Inferior parietal cortex (tissue), 1 donor: ENCODE results near the gene PPP6R1.
"Not testable (repeated sequence)": the region's sequence is repeated elsewhere in the genome, so short reads cannot be mapped to it uniquely, and the experiment has no call there.

Experiments
- DNase-seq: peaks from one replicate; pipeline ENCODE4 v3.0.0-alpha.2; 2016; ENCODE audit errors: extremely low spot score

PPP6R1 gene

DNA sequence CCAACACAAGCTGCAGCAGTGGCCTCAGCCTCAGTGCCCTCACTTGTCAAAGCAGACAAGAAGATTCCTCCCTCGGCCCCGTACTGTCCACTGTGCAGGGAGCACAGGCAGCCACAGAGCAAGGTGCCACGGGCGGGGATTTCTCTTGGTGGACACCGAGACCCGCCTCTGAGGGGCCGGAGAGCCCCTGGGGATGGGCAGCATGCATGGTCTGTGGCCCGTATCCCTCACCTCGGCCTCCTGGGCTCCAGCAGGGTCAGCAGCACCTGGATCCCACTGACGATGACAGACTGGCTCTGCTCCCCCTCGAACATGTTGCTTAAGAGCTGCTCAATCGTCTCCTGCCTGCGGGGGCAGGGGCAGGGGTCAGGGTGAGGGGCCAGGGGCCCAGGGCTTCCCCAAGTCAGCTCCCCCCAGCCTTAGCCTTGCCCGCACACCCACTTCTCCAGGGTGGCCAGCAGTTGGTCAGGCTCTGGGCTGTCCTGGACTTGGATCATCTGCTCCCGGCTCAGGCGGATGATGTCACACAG lies 16.8 kb downstream of the PPP6R1 start:
- no peak for DNase-seq

DNA sequence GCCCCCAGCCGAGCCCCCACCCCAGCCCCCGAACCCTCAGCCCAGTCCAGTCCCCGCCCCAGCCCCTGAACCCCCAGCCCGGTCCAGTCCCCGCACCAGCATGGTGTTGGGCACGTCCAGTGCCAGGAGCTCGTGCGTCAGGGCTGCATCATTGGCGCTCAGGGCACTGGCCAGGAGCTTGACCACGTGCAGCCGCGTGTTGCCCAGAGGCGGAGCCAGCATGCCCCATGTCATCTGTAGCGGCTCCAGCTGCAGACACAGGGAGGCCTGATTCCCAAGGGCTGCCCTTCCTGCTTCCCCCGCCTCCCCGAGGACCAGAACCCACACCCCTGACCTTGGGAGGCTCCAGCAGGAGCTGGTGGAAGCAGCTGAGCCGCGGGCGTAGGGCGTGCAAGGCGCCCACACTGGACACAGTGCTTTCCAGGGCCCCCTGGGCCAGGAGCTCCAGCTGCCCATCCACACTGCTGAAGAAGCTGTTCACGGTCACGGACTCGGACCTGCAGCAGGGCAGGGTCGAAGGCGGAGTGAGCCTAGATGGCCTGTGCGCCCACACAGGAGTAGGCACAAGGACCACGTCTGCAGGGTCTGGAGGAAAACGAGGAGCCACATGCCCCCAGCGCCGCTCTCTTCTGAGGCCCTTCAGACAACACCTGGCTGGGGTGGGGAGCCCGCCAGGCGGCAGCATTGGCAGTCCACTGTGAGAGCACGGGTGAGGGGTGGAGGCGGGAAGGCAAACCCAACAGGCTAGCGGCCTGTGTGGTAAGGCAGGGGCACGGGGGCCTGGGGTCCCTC lies 17.5 kb downstream of the PPP6R1 start:
- no peak for DNase-seq

DNA sequence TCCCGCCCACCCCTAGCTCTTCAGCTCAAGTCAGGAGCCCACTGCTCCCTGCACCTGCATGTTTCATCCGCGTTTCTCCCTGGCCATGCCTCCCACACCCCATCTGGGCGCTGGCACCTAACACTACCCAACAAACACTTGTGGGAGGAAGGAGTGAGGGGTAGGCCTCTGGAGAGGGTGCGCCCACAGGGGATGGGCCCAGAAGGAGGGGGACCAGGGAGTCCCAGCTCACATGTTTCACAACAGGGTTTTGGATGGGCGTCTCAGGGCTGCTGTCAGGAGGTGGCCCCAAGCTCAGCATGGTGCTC lies 18.1 kb downstream of the PPP6R1 start:
- no peak for DNase-seq

DNA sequence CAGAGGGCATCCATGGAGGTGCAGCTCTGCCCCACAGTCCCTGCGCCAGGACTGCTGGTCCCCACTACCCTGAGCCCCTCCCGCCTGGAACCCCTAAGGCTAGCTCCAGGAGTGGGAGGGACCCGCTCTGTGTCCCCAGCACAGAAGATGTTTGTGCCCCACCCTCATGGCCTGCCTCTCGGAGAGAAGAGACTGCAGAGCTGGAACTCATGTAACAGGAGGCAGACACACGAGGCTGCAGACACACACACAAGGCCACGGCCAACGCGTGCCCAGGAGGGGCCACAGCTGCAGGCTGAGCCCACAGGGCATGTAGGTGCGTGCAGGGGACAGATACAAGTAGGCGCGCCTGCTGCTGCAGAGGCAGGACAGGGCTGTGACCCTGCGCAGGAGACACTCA lies 19.8 kb downstream of the PPP6R1 start:
- no peak for DNase-seq

DNA sequence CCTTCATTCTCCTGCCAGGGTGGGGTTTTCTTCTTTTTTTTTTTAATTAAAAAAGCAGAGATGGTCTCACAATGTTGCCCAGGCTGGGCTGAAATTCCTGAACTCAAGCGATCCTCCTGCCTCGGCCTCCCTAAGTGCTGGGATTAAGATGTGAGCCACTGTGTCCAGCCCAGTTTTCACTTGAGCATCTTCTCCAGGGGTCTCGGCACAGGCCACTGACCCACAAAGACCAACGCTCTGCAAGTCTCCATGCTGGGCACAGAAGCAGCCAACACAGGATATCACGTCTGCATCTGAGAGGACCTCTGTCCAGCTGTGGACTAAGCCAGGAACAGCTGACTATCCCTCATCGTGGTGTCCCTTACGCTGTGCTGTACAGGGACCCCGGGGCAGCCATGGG lies 20.8 kb downstream of the PPP6R1 start:
- DNase-seq, result no peak

DNA sequence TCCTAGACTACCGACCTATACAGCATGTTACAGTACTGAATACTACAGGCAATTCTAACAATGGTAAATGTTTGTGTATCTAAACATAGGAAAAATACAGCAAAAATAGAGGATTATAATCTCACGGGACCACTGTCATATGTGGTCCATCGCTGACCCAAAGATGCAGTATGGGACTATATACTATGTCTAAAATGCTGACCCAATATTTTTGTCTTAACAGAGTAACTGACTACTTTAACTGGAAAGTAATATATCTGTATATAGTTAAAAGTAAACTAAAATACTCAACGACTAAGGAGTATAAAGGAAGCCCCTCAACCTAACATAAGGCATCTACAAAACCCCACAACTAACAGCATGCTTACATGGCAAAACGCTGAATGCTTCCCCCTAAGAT lies 25.8 kb downstream of the PPP6R1 start:
- no peak for DNase-seq

DNA sequence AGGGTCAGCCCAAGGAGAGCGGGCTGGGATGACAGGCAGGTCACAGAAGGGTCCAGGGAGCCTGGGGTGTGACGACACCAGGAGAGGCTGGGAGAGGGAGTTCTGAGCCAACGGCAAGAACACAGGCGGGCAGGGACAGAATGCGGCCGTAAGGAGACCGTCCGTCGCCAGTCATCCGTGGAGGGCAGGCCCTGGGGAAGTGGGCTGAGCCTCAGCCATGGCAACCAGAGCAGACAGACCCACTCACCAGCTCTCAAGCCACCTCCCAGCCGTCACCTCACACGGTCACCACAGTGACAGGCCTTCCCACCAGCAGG lies 26.6 kb downstream of the PPP6R1 start:
- no peak for DNase-seq

DNA sequence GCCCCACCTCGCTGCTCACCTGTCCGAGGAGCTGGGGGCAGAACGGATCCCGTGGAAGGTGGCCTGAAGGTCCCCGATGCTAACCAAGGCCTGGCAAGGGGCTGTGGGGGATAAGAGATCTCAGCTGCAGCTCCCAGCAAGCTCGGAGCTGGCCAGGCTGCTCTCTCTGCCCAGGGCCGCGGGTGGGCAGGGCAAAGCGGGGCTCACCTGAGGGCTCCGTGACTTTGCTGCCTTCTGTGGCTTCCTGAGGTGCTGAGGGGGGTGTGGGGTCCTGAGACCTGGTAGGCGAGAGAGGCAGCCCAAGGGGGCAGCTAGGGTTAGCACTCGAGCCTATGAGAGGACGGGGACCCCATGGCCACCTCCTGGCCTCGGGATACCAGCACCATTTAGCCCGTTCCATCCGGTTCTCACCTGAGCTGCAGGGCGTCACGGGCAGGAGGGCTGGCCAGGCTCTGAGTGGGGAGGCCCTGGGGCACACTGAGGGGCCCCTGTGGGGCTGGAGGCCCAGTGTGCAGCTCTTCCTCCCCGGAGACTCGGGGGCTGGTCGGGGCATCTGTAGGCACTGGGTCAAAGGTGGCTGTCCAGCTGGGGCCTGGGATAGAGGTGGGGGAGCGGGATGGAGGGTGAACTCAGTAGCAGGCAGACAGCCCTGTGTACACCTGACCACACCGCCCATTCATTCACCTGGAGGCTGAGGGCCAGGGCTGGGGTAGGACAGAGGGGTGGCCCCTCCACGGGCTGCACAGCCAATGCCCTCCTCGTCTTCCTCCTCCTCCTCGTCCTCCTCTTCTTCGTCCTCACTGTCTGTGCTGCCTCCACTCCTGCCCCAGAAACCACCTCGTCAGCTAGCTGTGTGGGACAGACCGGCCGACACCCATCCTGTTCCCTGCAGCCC lies 27.2 kb downstream of the PPP6R1 start:
- no peak for DNase-seq

DNA sequence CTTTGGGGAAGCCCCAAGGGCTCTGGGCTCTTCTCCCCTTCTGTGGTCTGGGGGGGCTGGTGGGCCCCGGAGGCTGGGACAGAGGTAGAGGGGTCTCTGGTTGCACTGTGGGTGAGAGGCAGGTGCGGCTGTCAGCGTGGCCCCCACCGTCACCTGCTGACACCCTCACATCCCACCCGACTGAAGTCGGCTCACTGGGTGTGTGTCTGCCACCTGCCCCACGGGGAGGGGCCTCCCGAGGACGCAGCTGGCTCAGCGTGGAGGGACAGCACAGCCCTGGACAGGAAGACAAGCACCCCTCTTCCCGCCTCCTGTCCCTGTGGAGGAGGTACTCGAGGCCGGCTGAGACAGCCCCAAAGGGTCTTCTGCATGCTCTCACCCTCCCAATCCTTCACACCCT lies 28.0 kb downstream of the PPP6R1 start:
- no peak for DNase-seq

DNA sequence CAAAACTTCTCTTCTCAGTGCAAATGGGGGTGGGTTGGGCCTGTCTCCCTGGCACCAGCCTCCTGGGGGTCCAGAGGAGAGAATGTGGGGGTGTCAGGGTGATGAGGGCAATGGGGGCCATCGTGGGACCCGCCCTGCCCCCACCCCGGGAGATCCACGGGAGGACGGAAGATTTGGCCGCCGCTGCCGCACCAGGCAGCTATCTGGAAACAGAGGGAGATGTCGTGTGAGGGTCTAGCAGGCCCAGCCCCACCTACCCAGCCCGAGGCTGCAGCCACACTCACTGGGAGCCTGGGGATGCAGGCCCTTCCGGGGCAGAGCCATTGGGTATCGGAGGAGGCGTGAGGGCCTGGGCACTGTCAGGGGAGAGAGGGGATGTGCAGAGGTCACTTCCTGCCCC lies 28.5 kb downstream of the PPP6R1 start:
- DNase-seq, result no peak

DNA sequence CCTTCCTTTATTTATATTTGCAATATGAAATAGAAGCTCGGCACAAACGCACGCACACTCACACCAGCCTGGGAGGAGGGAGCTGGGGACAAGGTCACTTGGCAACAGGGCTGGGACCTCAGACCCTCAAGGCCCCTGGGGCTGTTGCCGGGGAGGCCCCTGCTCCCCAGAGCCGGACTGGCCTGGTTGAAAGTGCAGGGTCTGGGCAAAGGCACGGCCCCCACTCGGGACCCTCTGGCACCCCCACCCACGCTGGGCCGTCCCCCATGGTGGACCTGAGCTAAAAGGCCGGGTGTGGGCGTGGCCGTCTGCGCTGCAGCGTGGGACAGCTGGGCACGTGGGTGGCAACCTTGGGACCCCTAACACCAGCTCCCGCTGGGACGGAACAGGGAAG lies 29.0 kb downstream of the PPP6R1 start:
- DNase-seq, result no peak

DNA sequence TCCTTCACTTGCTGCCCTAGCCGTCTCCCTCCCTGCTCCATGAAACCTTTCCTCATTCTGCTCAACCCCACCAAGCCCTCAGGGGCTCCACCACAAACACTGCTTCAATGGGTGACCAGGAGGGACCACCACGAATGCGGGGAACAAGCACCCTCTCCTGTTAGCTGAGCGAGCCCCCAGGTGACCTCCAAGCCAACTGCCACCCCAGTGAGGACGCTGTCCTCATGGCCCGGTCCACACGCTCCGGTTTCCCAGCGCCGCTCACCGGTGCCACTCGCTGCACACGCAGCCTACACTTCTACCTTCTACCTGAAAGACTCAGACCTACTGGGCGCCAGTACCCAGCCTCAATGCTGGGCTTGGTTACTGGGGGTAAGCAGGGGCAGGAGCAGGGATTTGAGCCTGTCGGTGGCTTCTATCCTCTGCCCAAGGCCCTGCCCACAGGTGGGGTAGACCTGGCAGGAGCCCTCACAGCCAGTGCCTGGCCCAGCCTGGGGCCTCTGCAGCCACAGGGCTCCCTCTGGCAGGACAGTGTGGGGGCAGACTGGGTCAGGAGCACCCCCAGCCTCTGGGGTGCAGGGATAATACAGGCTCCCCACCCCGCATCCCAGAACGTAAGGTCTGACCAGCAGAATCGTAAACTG lies 29.6 kb downstream of the PPP6R1 start:
- DNase-seq, result no peak

DNA sequence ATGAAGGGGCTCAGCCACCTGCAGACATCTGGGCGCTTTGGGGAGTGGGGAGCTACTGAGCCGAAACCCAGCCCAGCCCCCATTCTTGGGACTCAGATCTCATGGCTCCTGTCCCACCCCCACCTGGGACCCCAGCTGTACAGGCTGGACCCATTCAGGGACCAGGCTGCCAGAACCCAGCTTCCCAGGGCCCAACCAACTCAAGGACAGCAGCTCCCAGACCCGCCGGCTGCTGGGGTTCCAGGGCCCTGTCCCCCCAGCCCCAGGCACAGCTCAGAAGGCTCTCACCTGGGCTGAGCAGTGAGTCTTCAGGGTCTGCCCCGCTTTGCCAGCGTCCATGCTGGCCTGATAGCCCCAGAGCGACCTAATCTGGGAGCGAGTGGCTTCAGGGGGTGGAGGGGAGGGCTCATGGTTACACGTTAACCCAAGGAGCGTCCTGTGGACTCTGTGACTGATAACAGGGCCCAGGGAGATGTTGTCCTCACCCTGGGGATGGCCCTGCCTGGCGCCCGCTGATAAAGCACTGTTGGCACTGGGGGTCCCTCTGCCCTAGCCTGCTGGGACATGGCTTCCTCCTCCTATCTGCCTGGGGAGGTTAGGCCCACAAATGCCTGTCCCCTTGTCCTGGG lies 30.3 kb downstream of the PPP6R1 start, which contains the start of gene TMEM86B:
TMEM86B (minus strand) TSS at position 361 of the 629 bp plus-strand sequence; CDS start at position 339, 22 bp downstream.
- DNase-seq, result no peak

DNA sequence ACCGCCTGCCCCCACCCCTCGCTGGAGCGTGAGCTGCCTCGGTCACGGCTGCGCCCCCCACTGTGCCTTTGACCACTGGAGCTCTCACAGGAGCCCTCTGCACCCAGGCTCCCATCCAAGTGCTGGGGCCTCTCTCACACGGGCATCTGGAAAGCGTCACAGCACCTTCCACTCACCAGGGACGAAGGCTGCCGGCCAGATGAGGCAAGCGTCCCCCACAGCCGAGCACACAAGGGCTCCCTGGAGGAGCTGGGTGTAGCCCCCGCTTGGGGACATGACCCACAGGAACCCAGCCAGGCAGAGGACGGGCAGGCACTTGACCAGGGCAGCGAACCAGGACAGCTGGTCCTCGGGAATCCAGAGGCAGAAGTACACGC lies 30.8 kb downstream of the PPP6R1 start:
- no peak for DNase-seq

DNA sequence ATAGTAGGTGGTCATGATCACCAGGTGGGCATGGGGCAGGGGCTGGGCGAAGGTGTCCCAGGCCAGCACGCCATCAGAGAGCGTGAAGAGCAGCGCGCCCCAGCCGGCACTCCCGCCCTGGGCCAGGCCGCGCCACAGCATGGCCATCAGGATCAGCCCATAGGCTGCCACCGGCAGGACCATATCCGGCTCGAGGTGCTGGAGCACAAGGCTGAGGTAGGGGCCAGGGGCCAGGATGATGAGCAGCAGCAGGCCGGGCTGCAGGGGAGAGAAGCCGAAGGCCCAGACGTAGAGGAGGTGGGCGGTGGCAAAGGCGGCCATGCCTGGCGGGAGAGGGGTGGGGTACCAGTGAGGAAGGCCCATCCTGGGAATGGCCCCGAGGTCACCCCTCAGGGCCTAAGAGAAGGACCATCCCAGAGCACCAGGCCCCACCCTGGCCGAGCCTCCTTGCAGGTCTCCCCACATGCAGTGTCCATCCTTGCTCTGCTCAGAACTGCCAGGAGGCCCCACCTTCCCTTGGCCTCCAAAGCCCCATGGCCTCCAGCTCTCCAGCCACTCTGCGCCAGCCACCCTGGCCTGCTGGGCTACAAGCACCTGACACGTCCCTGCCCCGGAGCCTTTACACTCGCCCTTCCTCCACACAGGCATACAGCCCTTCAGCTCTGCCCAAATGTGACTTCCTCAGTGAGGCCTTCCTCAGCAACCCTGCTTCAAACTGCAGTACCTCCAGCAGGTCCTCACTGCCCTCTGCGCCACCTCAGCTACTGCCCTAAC lies 31.4 kb downstream of the PPP6R1 start:
- DNase-seq, result no peak

DNA sequence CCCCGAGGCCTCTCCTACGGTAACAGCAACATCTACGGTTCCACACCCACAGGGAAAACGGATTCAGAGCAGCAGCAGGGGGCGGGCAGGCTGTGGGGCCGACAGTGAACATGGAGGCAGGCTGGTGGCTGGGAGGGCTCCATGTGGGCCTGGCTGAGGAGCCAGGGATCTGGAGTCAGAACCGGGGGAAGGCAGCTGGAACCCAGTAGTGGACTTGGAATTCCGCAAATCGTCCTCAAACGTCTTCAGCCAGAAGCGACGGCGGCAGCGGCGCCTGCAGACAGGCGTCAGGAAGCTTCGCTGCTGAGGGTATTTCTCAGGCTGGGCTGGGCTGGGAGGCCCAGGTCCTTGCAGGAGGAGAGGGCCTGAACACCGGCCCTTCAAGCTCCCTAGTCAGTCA lies 32.0 kb downstream of the PPP6R1 start:
- no peak for DNase-seq

DNA sequence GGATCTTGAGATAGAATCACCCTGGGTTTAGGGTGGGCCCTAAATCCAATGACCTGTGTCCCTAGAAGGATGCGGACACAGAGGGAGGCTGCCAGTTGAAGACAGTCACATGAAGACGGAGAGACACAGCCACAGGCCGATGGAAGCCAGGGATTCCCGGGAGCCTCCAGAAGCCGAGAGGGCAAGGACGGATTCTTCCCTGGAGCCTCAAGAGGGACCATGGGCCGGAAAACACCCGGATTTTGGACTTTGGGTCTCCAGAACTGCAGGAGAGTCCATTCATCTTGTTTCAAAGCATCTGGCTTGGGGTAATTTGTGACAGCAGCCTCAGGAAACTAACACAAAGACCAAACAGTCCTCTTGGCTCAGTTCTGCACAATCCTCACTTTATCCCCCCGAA lies 32.5 kb downstream of the PPP6R1 start:
- DNase-seq, result no peak

DNA sequence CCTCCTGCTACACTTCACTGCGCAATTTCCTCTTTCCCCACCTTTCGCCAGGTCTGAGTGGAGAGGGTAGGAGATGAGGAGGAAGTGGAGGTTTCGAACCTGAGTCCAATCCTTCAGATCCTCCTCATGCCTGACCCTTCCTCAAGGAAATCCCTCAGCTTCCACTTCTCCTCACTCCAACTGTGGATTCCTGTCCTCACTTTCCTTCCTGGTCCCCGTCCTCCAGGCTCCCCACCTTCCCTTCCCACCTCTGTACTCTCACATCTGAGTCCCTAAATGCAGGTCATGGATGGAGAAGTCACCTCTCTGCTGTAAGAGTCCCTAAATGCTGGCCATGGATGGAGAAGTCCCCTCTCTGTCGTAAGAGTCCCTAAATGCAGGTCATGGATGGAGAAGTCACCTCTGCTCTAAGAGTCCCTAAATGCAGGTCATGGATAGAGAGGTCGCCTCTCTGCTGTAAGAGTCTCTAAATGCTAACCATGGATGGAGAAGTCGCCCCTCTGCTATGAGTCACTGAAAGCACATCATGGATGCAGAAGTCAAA lies 33.3 kb downstream of the PPP6R1 start:
- no peak for DNase-seq

DNA sequence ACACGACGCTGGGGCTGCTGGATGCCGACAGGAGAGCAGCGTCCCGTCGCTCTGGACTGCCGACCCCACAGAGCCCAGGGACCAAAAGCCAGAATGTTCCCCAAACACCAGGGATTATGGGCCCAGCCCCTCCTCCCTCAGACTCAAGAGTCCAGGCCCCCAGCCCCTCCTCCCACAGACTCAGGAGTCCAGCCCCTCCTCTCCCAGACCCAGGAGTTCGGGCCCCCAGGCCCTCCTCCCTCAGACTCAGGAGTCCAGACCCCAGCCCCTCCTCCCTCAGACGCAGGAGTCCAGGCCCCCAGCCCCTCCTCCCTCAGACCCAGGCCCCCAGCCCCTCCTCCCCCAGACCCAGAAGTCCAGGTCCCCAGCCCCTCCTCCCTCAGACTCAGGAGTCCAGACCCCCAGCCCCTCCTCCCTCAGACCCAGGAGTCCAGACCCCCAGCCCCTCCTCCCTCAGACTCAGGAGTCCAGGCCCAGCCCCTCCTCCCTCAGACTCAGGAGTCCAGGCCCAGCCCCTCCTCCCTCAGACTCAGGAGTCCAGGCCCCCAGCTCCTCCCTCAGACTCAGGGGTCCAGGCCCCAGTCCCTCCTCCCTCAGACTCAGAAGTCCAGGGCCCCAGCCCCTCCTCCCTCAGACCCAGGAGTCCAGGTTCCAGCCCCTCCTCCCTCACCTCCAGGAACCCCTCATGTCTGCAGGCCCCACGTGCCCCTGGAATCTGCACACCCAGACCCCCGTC lies 34.0 kb downstream of the PPP6R1 start:
- not testable (repeated sequence) for DNase-seq

DNA sequence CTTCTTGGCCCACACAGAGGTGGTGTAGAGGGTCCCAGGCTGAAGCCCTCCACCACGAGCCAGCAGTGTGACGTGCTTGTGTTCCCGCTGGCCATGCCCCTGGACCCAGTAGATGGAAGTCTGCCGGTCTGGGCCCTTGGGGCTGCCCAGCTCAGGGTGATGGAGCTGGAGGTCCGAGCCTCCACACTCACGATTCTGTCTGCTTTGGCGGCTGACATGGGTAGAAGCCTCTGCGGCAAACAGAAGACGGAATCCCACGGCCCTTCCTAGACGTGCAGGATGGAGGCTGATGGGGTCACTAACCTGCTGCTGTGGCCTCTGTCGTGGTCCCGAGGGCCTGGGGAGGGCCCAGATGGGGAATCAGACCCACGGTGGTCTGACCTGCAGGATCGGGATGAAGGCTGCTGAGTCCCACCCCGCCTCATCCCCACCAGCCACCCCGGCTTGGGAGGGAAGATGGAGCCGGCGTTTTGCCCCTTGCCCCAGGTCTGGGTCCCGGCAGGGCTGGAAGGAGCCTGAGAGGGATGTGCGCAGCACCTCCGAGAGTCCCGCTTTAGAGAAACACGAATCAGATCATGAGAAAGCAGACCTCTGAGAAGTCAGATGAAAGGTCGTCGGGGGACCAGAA lies 34.7 kb downstream of the PPP6R1 start:
- no peak for DNase-seq
